Stimulated activated CD8-positive, alpha-beta memory T cell treated with anti-CD3 and anti-CD28 coated beads, Interleukin-7, amount 100 ng/mL, for 48 hours (primary cell): Measurements from ENCODE around the gene KIF26B.

ENCODE experiments used
- DNase-seq, 2 donors: peaks; one replicate each; pipeline ENCODE4 v3.0.0-alpha.2; 2020; ENCODE audit warnings: low read depth in 1 of 2; ENCODE audit errors: extremely low read depth in 1 of 2

KIF26B gene

GRCh38 chr1:245583081-245583480 lies 428.3 kb downstream of the KIF26B start:
- no peak for DNase-seq

- DNase-seq = no peak
These were observed 429.0 kb downstream of the KIF26B start for GRCh38 chr1:245583575-245584330.

- DNase-seq = no peak
These were observed 430.6 kb downstream of the KIF26B start for GRCh38 chr1:245585252-245585959.

- DNase-seq = no peak
These were observed 432.8 kb downstream of the KIF26B start for GRCh38 chr1:245587435-245588115.

GRCh38 chr1:245588116-245588639 lies 433.4 kb downstream of the KIF26B start:
- no peak for DNase-seq

- DNase-seq = no peak
These were observed 434.5 kb downstream of the KIF26B start for GRCh38 chr1:245589316-245589715.

- DNase-seq = no peak
These were observed 435.1 kb downstream of the KIF26B start for GRCh38 chr1:245589906-245590305.

- no peak for DNase-seq
These were observed 435.9 kb downstream of the KIF26B start for GRCh38 chr1:245590726-245591125.

- no peak for DNase-seq
These were observed 436.8 kb downstream of the KIF26B start for GRCh38 chr1:245591346-245592188.

GRCh38 chr1:245592189-245592460 lies 437.3 kb downstream of the KIF26B start:
- no peak for DNase-seq

- no peak for DNase-seq
These were observed 443.9 kb downstream of the KIF26B start for GRCh38 chr1:245598524-245599305.

GRCh38 chr1:245599371-245600174 lies 444.8 kb downstream of the KIF26B start:
- no peak for DNase-seq

GRCh38 chr1:245600658-245601057 lies 445.9 kb downstream of the KIF26B start:
- DNase-seq = no peak

GRCh38 chr1:245603311-245603865 lies 448.6 kb downstream of the KIF26B start:
- no peak for DNase-seq

- DNase-seq = no peak
These were observed 450.2 kb downstream of the KIF26B start for GRCh38 chr1:245604979-245605378.

GRCh38 chr1:245605480-245606156 lies 450.8 kb downstream of the KIF26B start:
- DNase-seq = no peak

GRCh38 chr1:245606157-245606725 lies 451.5 kb downstream of the KIF26B start:
- no peak for DNase-seq

- no peak for DNase-seq
These were observed 453.5 kb downstream of the KIF26B start for GRCh38 chr1:245608271-245608670.
